Measurements from ENCODE around the gene AAGAB.

Gene AAGAB

GRCh38 chr15:67212684-67213367 lies 41.6 kb downstream of the AAGAB start:
- no peak for DNase-seq (ENCODE audit: low read depth in 2 of 3, low spot score in 1 of 3)

GRCh38 chr15:67210555-67211168 lies 43.8 kb downstream of the AAGAB start:
- no peak for DNase-seq (ENCODE audit: low read depth in 2 of 3, low spot score in 1 of 3)

DNA sequence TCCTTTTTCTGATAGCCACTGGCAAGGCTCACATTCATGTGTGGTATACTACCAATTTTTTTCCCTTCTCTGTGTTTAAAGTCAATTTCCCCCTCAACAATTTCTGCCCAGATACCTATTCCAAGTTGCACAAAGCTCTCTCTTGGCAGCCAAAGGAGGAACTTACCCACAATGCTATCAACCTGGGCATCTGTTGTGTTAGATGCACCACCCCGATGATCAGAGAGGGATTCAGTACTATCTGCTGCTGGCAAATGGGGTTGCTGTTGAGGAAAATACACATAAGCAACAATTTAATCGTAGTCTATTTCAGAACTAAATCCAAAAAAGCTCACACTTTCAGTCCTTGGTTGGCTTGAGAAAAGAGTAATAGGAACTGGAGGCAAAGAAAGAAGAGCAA lies 46.1 kb downstream of the AAGAB start:
- no peak for DNase-seq (ENCODE audit: low read depth in 2 of 3, low spot score in 1 of 3)

GRCh38 chr15:67207555-67208207 lies 46.8 kb downstream of the AAGAB start:
- no peak for DNase-seq (ENCODE audit: low read depth in 2 of 3, low spot score in 1 of 3)

GRCh38 chr15:67202991-67203390 lies 51.5 kb downstream of the AAGAB start:
- DNase-seq (ENCODE audit: low read depth in 2 of 3, low spot score in 1 of 3), result no peak

GRCh38 chr15:67202091-67202490 lies 52.4 kb downstream of the AAGAB start:
- DNase-seq (ENCODE audit: low read depth in 2 of 3, low spot score in 1 of 3), result no peak

GRCh38 chr15:67201136-67201535 lies 53.3 kb downstream of the AAGAB start:
- DNase-seq (ENCODE audit: low read depth in 2 of 3, low spot score in 1 of 3), result no peak

DNA sequence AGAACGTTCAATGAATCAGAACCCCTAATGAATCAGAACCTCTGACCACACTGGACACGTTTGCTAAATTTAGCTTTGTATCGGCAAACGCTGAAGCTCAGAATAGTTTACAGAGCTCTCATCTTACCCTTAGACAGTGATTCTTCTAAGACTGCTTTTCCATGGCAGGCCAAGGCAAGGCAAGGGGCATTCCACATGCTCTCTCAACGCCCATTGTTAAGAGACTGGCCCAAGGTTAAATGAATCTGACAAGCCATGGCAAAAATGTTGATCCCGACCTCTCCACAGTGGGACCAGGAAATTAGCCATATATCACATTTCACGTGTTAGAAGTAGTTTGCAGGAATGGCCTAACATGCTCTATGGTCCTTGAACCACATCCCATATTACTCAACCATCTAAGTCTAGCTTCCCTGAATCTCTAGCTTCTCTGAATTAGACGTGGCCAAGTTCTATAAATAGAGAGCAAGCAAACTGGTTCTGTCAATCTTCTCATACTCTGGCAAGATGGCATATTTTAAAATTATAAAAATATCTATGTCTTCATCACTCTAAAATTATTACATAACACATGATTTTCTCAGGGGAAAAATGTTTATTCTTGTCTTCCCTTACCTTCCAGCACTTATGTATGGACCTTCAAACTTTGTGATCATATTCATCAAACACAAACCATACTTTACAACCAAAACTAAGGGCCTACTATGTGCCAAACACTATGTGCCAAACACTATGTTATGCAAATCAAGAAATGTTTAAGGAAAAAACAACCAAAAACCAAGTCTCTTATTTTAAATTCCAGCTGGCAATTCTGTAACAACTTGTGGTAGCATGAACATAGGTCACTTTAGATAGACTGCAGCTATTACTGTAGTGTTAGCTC lies 54.3 kb downstream of the AAGAB start:
- DNase-seq (ENCODE audit: low read depth in 2 of 3, low spot score in 1 of 3), result no peak

GRCh38 chr15:67199391-67199790 lies 55.1 kb downstream of the AAGAB start:
- DNase-seq (ENCODE audit: low read depth in 2 of 3, low spot score in 1 of 3), result no peak

GRCh38 chr15:67198157-67198754 lies 56.2 kb downstream of the AAGAB start:
- no peak for DNase-seq (ENCODE audit: low read depth in 2 of 3, low spot score in 1 of 3)

DNA sequence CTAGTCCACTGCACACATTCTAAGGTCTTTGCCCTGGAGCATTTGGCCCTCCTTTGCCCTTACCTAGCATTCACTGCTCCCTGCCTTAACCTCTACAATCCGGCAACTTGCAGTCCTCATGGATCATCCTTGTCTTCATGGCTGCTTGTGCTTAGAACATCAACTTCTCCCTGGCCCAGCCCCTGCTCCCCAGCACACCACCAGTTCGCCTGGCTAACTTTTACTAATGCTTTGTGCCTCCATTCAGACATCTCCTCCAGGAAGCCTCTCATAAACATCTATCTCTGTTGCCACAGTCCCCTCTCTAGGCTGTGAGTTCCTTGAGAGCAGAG lies 57.1 kb downstream of the AAGAB start:
- DNase-seq (ENCODE audit: low read depth in 2 of 3, low spot score in 1 of 3), result no peak

DNA sequence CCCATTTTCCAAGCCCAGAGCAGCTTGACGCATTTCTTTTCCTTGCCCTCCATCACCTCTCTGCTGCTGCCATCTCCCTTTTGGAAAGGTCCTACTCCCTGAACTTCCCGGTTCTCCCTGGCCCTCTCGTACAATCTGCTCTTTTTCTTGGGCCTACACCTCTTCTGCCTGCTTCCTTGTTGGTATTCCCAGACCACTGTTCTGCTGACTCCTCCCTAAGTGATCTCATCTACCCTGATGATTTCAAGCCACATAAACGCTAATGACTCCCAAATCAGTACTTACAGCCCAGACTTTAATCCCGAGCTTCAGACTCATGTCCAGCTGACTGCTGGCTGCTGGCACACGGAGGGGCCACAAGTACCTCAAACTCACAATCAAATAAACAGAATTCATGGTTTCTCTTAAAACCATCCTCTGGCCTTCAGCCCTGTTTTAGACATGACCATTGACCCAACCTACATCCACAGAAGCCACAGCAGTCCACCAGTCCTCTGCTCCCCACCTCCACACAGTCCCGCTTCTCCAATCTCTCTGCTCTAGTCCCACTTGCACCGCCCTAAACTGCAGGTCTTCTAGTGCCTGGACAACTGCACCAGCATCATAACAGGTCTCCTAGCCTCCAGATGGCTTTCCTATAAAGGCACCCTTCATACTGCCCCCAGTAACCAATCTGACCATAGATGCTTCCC lies 57.6 kb downstream of the AAGAB start:
- no peak for DNase-seq (ENCODE audit: low read depth in 2 of 3, low spot score in 1 of 3)

DNA sequence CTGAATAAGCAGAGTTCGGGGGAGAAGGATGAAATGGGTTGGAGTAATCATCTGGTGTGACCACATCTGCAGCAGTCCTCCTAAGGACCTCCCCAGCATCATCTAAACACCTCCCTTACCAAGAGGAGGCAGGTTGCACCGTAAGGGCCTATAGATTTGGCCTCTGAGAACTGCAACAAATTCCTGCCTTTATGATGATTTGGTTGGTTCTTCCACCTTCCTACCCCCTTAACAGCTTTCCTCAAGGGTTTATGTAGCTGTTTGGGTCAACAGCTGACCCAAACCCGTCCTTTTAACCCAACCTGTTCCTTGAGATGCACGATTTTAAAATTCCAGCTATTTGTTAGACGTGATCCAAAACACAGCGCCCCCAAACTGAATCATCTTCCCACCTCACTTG lies 58.2 kb downstream of the AAGAB start:
- DNase-seq (ENCODE audit: low read depth in 2 of 3, low spot score in 1 of 3), result no peak

DNA sequence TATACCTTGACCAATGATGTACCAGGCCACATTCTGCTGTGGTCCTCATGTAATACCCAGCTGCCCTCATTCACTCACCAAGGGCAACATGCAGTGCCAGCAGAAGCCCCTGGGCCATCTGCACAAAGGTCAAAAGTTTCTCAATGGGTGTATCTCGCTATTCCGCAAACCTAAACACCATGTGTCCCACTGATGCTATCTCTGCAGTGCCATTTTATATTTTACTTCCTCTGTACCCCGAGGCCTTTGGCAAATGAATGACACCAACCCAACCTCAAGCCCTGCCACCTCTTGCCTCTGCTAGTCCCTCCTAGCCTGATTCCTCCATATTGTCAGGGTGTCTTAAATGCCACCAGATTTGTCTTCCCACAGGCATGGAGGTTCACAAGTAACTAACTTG lies 59.2 kb downstream of the AAGAB start:
- no peak for DNase-seq (ENCODE audit: low read depth in 2 of 3, low spot score in 1 of 3)

- DNase-seq (ENCODE audit: low read depth in 2 of 3, low spot score in 1 of 3), result no peak
Observed at GRCh38 chr15:67194171-67195114, 60.0 kb downstream of the AAGAB start.

DNA sequence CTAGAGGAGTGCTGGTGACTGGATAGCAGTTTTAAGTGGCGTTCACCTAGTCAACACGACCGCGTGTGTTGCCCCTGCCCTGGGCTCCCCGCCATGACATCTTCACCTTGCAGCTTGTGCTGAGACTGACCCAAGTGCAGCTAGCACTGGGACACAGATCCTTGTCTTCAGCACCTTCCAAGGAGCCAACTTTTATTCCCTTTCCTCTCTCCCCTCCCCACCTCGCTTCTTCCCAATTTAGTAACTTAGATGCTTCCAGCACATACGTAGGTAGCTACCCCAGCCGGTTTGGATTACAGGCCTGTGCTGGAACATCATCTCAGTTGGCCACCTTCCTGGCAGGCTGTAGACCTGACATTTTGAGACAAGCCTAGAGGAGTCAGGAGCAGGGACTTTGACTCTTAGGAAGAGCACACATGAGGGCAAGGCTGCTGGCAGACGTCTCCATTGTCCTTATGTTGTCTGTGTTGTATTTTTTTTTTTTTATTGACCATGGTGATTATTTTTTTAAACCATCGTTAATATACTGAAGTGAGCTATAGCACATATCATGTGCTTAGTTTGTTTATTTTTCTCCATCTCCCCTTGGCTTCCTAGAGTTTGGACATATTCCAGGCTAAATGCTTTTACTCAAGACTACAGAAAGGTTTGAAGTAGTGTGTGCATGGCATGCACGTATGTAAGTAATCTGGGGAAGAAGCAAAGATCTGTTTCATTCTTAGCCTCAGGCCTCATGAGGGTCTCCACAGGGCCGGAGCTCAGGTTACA lies 61.1 kb downstream of the AAGAB start:
- no peak for DNase-seq (ENCODE audit: low read depth in 2 of 3, low spot score in 1 of 3)

GRCh38 chr15:67192185-67192820 lies 62.2 kb downstream of the AAGAB start:
- DNase-seq (ENCODE audit: low read depth in 2 of 3, low spot score in 1 of 3), result no peak

GRCh38 chr15:67190813-67191212 lies 63.6 kb downstream of the AAGAB start:
- DNase-seq (ENCODE audit: low read depth in 2 of 3, low spot score in 1 of 3), result no peak
